GM18519 (cell line): ENCODE data around the gene MCIDAS.
A peak's percentile ranks its signal among the peaks of the same experiment; 100 is the strongest.

Source experiments
- ATAC-seq: cut with Tn5 transposase; IDR thresholded peaks from one replicate; pipeline ENCODE4 v1.9.1; 2021; ENCODE audit warnings: mild to moderate bottlenecking, moderate library complexity; ENCODE audit not compliant: unreplicated experiment, low FRiP score

MCIDAS gene

GRCh38 chr5:55222985-55223811, 3.9 kb downstream of the MCIDAS start:
- no peak for ATAC-seq

GRCh38 chr5:55222092-55222984, 4.8 kb downstream of the MCIDAS start:
- ATAC-seq = no peak

DNA sequence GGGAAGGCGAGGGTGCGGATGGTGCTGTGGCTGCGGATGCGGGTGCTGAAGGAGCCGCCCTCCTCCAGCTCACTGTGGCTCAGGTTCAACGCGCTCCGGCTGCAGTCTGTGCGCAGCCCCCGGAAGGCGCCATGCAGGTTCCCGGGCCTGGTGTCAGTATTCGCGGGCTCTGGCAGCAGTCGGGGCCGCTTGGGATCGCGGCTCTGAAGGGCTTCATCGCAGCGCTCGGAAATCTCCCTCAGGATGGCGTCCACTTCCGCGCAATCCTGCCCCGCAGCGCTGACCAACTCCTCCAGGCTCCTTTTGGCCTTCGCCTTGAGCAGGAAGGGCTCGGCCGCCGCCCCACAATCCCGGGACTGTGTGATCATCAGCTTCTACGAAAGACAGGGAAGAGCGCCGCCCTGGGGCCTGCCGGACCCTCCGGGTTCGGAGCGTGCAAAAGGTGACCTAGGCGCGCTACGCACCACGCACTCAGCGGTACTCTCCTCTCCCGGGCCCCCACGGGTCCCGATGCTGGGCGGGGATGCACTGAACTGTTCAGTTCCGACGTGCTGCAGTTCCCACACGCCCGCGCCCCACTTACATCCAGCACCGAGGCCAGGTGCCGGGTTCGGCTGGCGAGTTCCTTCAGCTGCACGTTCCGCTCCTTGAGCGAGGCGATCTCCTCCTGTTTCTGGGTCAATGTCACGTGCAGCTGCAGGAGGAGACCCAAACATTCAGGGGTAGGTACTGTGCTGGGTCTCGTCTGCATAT, 6.5 kb downstream of the MCIDAS start:
- ATAC-seq = no peak

DNA sequence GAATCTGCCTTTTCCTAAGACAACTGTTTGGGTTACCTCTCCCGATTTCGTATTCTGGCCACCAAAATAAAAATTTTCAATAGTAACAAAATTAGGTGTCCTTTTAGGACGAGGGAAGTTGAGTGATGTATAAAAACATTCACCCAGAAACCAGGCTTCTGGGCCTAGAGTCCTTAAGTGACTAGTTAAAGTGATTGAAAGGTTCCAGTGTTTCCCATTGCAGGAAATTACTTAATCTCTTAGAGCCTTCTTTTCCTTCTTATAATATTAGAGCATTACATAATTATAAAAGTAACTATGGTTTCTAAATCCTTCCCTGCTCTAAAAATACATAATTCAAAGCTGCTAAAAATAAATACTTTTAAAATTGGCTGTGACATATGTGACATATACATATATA, 7.3 kb downstream of the MCIDAS start:
- ATAC-seq = no peak

DNA sequence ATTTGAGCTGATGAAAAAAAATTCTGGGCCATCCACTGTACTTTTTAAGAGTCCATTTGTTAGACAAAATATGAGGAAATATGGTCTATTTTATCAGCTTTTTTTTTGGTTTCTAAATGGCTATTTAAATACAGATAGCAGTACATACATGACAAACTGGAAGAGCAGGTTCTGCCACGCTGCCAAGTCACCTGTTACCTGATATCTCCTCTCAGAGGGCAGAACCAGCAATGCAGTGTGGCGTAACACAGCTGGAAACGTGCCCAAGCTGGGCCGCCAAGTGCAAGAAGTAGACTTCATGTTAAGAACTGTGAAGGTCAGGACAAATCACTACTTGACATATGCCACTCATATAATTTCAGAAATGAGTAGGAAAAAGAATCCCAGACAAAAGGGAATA, 8.1 kb downstream of the MCIDAS start:
- no peak for ATAC-seq

DNA sequence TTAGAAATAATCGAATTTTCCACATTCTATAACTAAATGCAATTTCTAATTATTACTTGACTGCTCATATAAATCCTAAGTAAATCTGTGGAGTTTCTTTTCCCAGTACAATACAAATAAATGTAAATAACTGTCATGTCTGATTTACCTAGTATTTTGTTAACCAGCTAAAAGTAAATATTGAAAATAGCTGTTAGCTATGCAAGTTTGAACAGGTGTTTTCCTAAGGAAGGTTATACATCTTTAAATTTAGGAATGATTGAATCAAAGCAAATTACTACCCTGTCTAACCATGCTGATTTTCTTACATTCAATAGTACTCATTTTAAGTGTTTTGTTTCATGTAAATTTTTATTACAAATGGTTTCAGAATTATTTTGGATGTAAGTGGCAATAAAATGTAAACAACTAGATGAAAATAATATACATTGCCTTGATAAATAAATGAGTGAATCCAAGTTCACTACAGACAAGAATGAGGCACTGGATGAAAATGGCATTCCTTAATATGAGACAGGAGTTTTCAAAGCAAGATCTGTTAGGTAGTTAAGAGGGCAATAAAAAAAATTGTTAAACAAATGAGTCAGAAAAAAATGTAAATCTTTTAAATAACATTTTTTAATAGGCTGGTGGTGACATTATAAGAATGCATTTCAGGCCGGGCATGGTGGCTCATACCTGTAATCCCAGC, 15.8 kb downstream of the MCIDAS start:
- ATAC-seq = no peak

- no peak for ATAC-seq
These were observed 22.1 kb downstream of the MCIDAS start for GRCh38 chr5:55205001-55205400.

GRCh38 chr5:55191165-55191564, 36.0 kb downstream of the MCIDAS start:
- ATAC-seq = no peak

- no peak for ATAC-seq
These were observed 38.2 kb downstream of the MCIDAS start for GRCh38 chr5:55188656-55189540.

- ATAC-seq = no peak
These were observed 39.7 kb downstream of the MCIDAS start for GRCh38 chr5:55187370-55187769.

- ATAC-seq = no peak
These were observed 47.1 kb downstream of the MCIDAS start for GRCh38 chr5:55180016-55180415.

DNA sequence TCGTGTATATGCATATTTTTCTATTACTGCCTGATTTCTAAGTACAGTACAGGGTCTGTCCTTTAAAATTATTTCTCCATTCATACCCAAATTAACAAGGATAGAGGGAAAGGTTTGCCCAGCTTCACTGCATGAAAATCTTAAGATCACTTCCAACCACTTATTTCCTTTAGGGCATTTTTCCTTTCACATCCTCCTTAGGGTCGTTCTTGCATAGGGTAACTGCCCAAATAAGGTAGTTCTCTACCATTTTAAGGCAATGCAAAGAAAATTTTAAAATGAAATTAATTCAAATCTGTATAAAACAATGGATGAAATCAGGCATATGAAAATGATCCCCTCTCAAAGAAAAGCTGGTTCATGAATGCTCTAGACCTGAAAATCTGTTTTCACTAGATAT, 50.0 kb downstream of the MCIDAS start:
- no peak for ATAC-seq

DNA sequence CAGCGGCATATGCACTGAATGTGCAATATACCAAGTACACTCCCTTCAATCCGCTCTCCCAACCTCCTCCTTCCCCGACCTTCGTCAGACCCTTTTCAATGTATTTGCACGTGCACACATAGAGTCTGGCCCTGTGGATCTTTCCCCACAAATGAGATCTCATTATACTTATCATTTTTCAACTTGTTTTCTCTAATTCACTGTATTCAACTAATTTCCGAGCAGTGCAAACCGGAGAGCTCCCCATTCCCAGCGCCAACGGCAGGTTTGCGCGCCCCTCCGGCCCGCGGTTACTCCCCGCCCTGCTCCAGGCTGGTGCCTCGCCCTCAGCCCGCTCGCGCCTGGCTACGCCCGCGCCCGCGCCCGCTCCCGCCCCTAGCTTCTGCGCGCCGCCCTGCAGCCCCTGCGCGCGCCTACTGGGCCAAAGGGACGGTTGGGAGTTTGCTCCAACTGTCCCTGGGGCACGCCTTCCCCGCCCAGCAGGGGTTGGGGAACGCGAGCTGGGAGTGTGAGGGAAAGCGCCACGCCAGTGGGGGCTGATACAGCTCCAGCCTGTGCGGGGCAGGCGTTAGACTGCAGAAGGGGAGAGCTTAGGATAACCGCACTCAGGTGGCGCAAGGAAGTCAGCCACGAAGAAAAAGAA, 50.8 kb downstream of the MCIDAS start:
- no peak for ATAC-seq

GRCh38 chr5:55175781-55176175, 51.3 kb downstream of the MCIDAS start:
- ATAC-seq = no peak

GRCh38 chr5:55173687-55174230, 53.4 kb downstream of the MCIDAS start:
- peak; percentile 3 for ATAC-seq

- ATAC-seq = peak; percentile 67
These were observed 54.0 kb downstream of the MCIDAS start, which contains the start of gene CDC20B for GRCh38 chr5:55172937-55173686. CDC20B (minus strand) TSS chr5:55173177; CDS start chr5:55173000, 177 bp downstream.

GRCh38 chr5:55172051-55172899, 54.8 kb downstream of the MCIDAS start:
- peak; percentile 48 for ATAC-seq
